PC-9 (cell line): Measurements from ENCODE around the gene PDE6D. TPM values are rescaled to one million over a fixed set of nuclear protein-coding genes. Genes with fewer than 3 reads are reported as not detected.

Experiments
- BruUV-seq: library from RNA; stranded (reverse); fragments of 400-500 nt; replicated peaks from 2 replicates; lab custom pipeline; 2021; lab: Mats Ljungman, UMichigan
- CTCF ChIA-PET: fragments of 300-600 bp; sonication (Branson Sonifier 250); formaldehyde crosslinking; loops from one replicate; lab custom pipeline; 2022; ENCODE audit warnings: antibody characterized with exemption; lab: Charles Lee
- POLR2A ChIA-PET: fragments of 300-600 bp; sonication (Branson Sonifier 250); formaldehyde crosslinking; loops from one replicate; lab custom pipeline; 2022; ENCODE audit warnings: antibody characterized with exemption; ENCODE audit not compliant: unreplicated experiment; lab: Charles Lee
- DNase-seq, 2 experiments: peaks; one replicate each; pipeline versions ENCODE4 v3.0.0 to v3.0.0-alpha.2; 2015 to 2022; ENCODE audit warnings: mixed read lengths in 1 of 2
- H2AFZ ChIP-seq: fragments of 200-600 bp; sonication (generic); 2 replicates; pipeline ENCODE4 v1.8.1; 2017; ENCODE audit warnings: antibody characterized with exemption
- H3F3A ChIP-seq: fragments of 200-600 bp; sonication (generic); 2 replicates; pipeline ENCODE4 v1.8.1; 2017; ENCODE audit warnings: antibody characterized with exemption, mild to moderate bottlenecking, low read depth; ENCODE audit not compliant: insufficient read depth
- H3K27ac ChIP-seq: fragments of 200-600 bp; sonication (generic); 2 replicates; pipeline ENCODE4 v1.6.1; 2016; ENCODE audit warnings: mixed run types
- H3K27me3 ChIP-seq: fragments of 200-600 bp; sonication (generic); 2 replicates; pipeline ENCODE4 v1.6.1; 2016; ENCODE audit warnings: low read depth, mixed run types; ENCODE audit not compliant: insufficient read depth
- H3K36me3 ChIP-seq: fragments of 200-600 bp; sonication (generic); 2 replicates; pipeline ENCODE4 v1.6.1; 2016; ENCODE audit warnings: low read depth, mixed run types
- H3K4me1 ChIP-seq: fragments of 200-600 bp; sonication (generic); replicated peaks from 2 replicates; pipeline ENCODE4 v1.6.1; 2016; ENCODE audit warnings: mixed run types; ENCODE audit not compliant: insufficient read depth
- H3K4me2 ChIP-seq: fragments of 200-600 bp; sonication (generic); 2 replicates; pipeline ENCODE4 v1.6.1; 2017; ENCODE audit warnings: mixed run types
- H3K4me3 ChIP-seq: fragments of 200-600 bp; sonication (generic); 2 replicates; pipeline ENCODE4 v1.6.1; 2016; ENCODE audit warnings: mixed run types
- H3K79me2 ChIP-seq: fragments of 200-600 bp; sonication (generic); 2 replicates; pipeline ENCODE4 v1.6.1; 2017; ENCODE audit warnings: low read depth, mixed run types
- H3K9me2 ChIP-seq: fragments of 200-600 bp; sonication (generic); 2 replicates; pipeline ENCODE4 v1.8.1; 2017; ENCODE audit warnings: mild to moderate bottlenecking; ENCODE audit not compliant: insufficient read depth
- H3K9me3 ChIP-seq: fragments of 200-600 bp; sonication (generic); 2 replicates; pipeline ENCODE4 v1.8.1; 2016; ENCODE audit warnings: low read depth; ENCODE audit not compliant: insufficient read depth
- H4K20me1 ChIP-seq: fragments of 200-600 bp; sonication (generic); 2 replicates; pipeline ENCODE4 v1.8.1; 2017; ENCODE audit not compliant: insufficient read depth
- CTCF ChIP-seq: fragments of 200-600 bp; sonication (generic); conservative IDR thresholded peaks from 2 replicates; pipeline ENCODE4 v1.6.1; 2017; ENCODE audit warnings: mixed run types, antibody characterized with exemption, mild to moderate bottlenecking, moderate library complexity
- EZH2 ChIP-seq: fragments of 200-600 bp; sonication (generic); IDR thresholded peaks from 2 replicates; pipeline ENCODE4 v1.8.0; 2017; ENCODE audit warnings: antibody characterized with exemption, low read depth
- intact Hi-C: fragments of 100-400 bp; cut with micrococcal nuclease; formaldehyde crosslinking; loops from one replicate; pipeline ENCODE4 v1.10.0; 2022; ENCODE audit not compliant: unreplicated experiment
- total RNA-seq: library from RNA; stranded (reverse); gene quantifications from 2 replicates; pipeline ENCODE4 v1.2.3, GENCODE V29; 2021

PDE6D gene
- total RNA-seq, 1 experiment from 2014 or later: 32.2 TPM

- H3K36me3 ChIP-seq: no peaks in the 10 kb centered on the region
- intact Hi-C loops: no loop called here
- no peak for TF ChIP-seq EZH2
Measured at GRCh38 chr2:231683292-231684235, 97.5 kb downstream of the PDE6D start.

GRCh38 chr2:231682603-231683291, 98.3 kb downstream of the PDE6D start:
- DNase-seq: no peak

More at GRCh38 chr2:231683292-231684235, 97.5 kb downstream of the PDE6D start:
- no peaks in the 10 kb centered on the region for H3K79me2 ChIP-seq
- peaks cover 24% of the 10 kb centered on the region for H3K4me1 ChIP-seq
- DNase-seq: no peak
- no peak overlapping the region for H2AFZ ChIP-seq
- no peak overlapping the region for H3K27ac ChIP-seq
- no peaks in the 10 kb centered on the region for H4K20me1 ChIP-seq
- H3F3A ChIP-seq: peaks cover 25% of the 10 kb centered on the region; the same call in 1 of the 2 replicates
- BruUV-seq: no TSS peak
- CTCF ChIA-PET: interaction anchor here (0.5 to 0.7 kb wide), 2 partner anchors 81 to 131 kb away, joined by 4 to 5 read pairs; no protein-coding TSS in a partner anchor
- H3K4me2 ChIP-seq: no peak overlapping the region
- no peaks in the 10 kb centered on the region for H3K9me3 ChIP-seq
- H3K4me3 ChIP-seq: no peak overlapping the region
- no peaks in the 10 kb centered on the region for H3K27me3 ChIP-seq
- no peaks in the 10 kb centered on the region for H3K9me2 ChIP-seq
- POLR2A ChIA-PET: interaction anchor here (0.6 kb wide), 1 partner anchor 143 kb away, joined by 13 read pairs; no protein-coding TSS in a partner anchor

More at GRCh38 chr2:231682603-231683291, 98.3 kb downstream of the PDE6D start:
- Histone ChIP-seq H2AFZ (no peak overlapping the region), H3K4me2 (0 out of 2 replicates have a peak overlapping the region, but pooled peaks have one; percentile 93), H3K9me3 (no peaks in the 10 kb centered on the region), H3K79me2 (no peaks in the 10 kb centered on the region), H3K36me3 (no peaks in the 10 kb centered on the region), H4K20me1 (no peaks in the 10 kb centered on the region), H3K4me3 (no peak overlapping the region), H3K4me1 (peaks cover 24% of the 10 kb centered on the region), H3K27ac (no peak overlapping the region), H3K27me3 (no peaks in the 10 kb centered on the region), H3K9me2 (no peaks in the 10 kb centered on the region), H3F3A (peaks cover 31% of the 10 kb centered on the region; the same call in 1 of the 2 replicates)
- ChIA-PET POLR2A (no interaction called here), CTCF (interaction anchor here (0.5 to 1.2 kb wide), 2 partner anchors 32 to 130 kb away, joined by 3 to 5 read pairs; no protein-coding TSS in a partner anchor)
- TF ChIP-seq CTCF: no peak
- no peak for TF ChIP-seq EZH2
- intact Hi-C loops: no loop called here
- no TSS peak for BruUV-seq

Other genes starting within 250 kb of the PDE6D start
- not detected in 2 replicates for gene TEX44, start 188.4 kb downstream of the PDE6D start, total RNA-seq
- gene PTMA, start 72.8 kb downstream of the PDE6D start, total RNA-seq: 1,200 and 1,260 TPM in 2 replicates
- 46.3 and 52.9 TPM in 2 replicates for gene COPS7B, start 5.2 kb upstream of the PDE6D start, total RNA-seq
- not detected in 2 replicates for gene NPPC, start 145.1 kb upstream of the PDE6D start, total RNA-seq
- 30.4 and 39.1 TPM in 2 replicates for gene DIS3L2, start 180.4 kb upstream of the PDE6D start, total RNA-seq